HEK293 (cell line): Measurements from ENCODE around the gene TYMS.

ENCODE experiments used
- CTCF ChIA-PET: fragments of 350-600 bp; formaldehyde crosslinking; extraction: SDS; loops from one replicate; lab custom pipeline; 2021; ENCODE audit warnings: antibody characterized with exemption; lab: Yijun Ruan, JAX
- POLR2A ChIA-PET: fragments of 300-600 bp; formaldehyde crosslinking; extraction: SDS; loops from one replicate; lab custom pipeline; 2020; ENCODE audit warnings: antibody characterized with exemption, inconsistent platforms; lab: Yijun Ruan, JAX
- H3K27ac ChIP-seq: fragments of 200-500 bp; sonication (Bioruptor generic); 2 replicates; pipeline ENCODE4 v1.5.1; 2014; ENCODE audit warnings: low read depth, low read length, control low read depth, inconsistent platforms; ENCODE audit errors: extremely low read depth
- H3K36me3 ChIP-seq, 2 experiments: fragments of 200-500 bp in 1 of 2; sonication (Bioruptor generic) in 1 of 2; 1 replicate in 1 of 2; 2 replicates in 1 of 2; pipeline ENCODE4 v1.5.1; 2014 to 2017; ENCODE audit warnings: inconsistent platforms in 2 of 2, low read length in 2 of 2; ENCODE audit not compliant: control insufficient read depth in 2 of 2, insufficient read depth in 1 of 2
- H3K4me1 ChIP-seq: fragments of 200-500 bp; sonication (Bioruptor generic); 2 replicates; pipeline ENCODE4 v1.5.1; 2014; ENCODE audit warnings: mild to moderate bottlenecking, low read length, inconsistent platforms; ENCODE audit not compliant: control insufficient read depth, insufficient read depth
- H3K4me3 ChIP-seq: 2 replicates; pipeline ENCODE4 v1.5.1; 2011; ENCODE audit warnings: low read depth, mild to moderate bottlenecking, control low read depth, low read length, moderate library complexity
- H3K9me3 ChIP-seq: fragments of 200-500 bp; sonication (Bioruptor generic); 2 replicates; pipeline ENCODE4 v1.5.1; 2014; ENCODE audit warnings: low read depth, low read length, inconsistent platforms; ENCODE audit not compliant: control insufficient read depth, insufficient read depth
- HOXC10 ChIP-seq: sonication (generic); formaldehyde crosslinking; IDR thresholded peaks from 2 replicates; pipeline ENCODE4 v1.8.1; 2023; ENCODE audit warnings: mild to moderate bottlenecking, missing genetic modification reagents
- KLF7 ChIP-seq: fragments of 450-650 bp; formaldehyde crosslinking; IDR thresholded peaks from 2 replicates; pipeline ENCODE4 v1.5.1; 2016; ENCODE audit warnings: missing biosample characterization, missing genetic modification characterization, borderline replicate concordance
- MZF1 ChIP-seq: fragments of 450-650 bp; formaldehyde crosslinking; IDR thresholded peaks from 2 replicates; pipeline ENCODE4 v1.5.1; 2017; ENCODE audit warnings: missing biosample characterization, missing genetic modification characterization, borderline replicate concordance
- OVOL3 ChIP-seq: fragments of 450-650 bp; formaldehyde crosslinking; IDR thresholded peaks from 2 replicates; pipeline ENCODE4 v1.5.1; 2016; ENCODE audit warnings: missing biosample characterization, missing genetic modification characterization
- PBX3 ChIP-seq: sonication (generic); formaldehyde crosslinking; IDR thresholded peaks from 2 replicates; pipeline ENCODE4 v1.8.1; 2022; ENCODE audit warnings: mild to moderate bottlenecking, moderate library complexity, missing genetic modification reagents
- PRDM6 ChIP-seq: fragments of 450-650 bp; formaldehyde crosslinking; IDR thresholded peaks from 2 replicates; pipeline ENCODE4 v1.5.1; 2017; ENCODE audit warnings: missing biosample characterization, missing genetic modification characterization
- SP3 ChIP-seq: fragments of 450-650 bp; formaldehyde crosslinking; IDR thresholded peaks from 2 replicates; pipeline ENCODE4 v1.5.1; 2016; ENCODE audit warnings: missing biosample characterization, missing genetic modification characterization
- ZBTB1 ChIP-seq: fragments of 450-650 bp; formaldehyde crosslinking; IDR thresholded peaks from 2 replicates; pipeline ENCODE4 v1.5.1; 2016; ENCODE audit warnings: missing biosample characterization, missing genetic modification characterization
- ZBTB26 ChIP-seq: fragments of 450-650 bp; formaldehyde crosslinking; optimal IDR thresholded peaks from 2 replicates; pipeline ENCODE3; 2016; ENCODE audit warnings: missing biosample characterization, mild to moderate bottlenecking, missing genetic modification characterization
- ZBTB7A ChIP-seq: fragments of 450-650 bp; formaldehyde crosslinking; IDR thresholded peaks from 2 replicates; pipeline ENCODE4 v1.5.1; 2016; ENCODE audit warnings: low read depth, missing biosample characterization, missing genetic modification characterization
- ZBTB8A ChIP-seq: fragments of 450-650 bp; formaldehyde crosslinking; IDR thresholded peaks from 2 replicates; pipeline ENCODE4 v1.5.1; 2016; ENCODE audit warnings: missing biosample characterization, missing genetic modification characterization
- ZFP41 ChIP-seq: fragments of 450-650 bp; formaldehyde crosslinking; IDR thresholded peaks from 2 replicates; pipeline ENCODE4 v1.5.1; 2016; ENCODE audit warnings: missing biosample characterization, missing genetic modification characterization, borderline replicate concordance
- ZNF2 ChIP-seq: fragments of 450-650 bp; formaldehyde crosslinking; IDR thresholded peaks from 2 replicates; pipeline ENCODE4 v1.5.1; 2016; ENCODE audit warnings: missing biosample characterization, missing genetic modification characterization
- ZNF211 ChIP-seq: fragments of 450-650 bp; formaldehyde crosslinking; IDR thresholded peaks from 2 replicates; pipeline ENCODE4 v1.5.1; 2016; ENCODE audit warnings: low read depth, missing biosample characterization, missing genetic modification characterization
- ZNF23 ChIP-seq: fragments of 450-650 bp; formaldehyde crosslinking; IDR thresholded peaks from 2 replicates; pipeline ENCODE4 v1.5.1; 2016; ENCODE audit warnings: missing biosample characterization, missing genetic modification characterization, borderline replicate concordance
- ZNF302 ChIP-seq: fragments of 450-650 bp; formaldehyde crosslinking; IDR thresholded peaks from 2 replicates; pipeline ENCODE4 v1.5.1; 2016; ENCODE audit warnings: missing biosample characterization, missing genetic modification characterization, low read depth
- ZNF510 ChIP-seq: fragments of 450-650 bp; formaldehyde crosslinking; IDR thresholded peaks from 2 replicates; pipeline ENCODE4 v1.5.1; 2018; ENCODE audit warnings: mild to moderate bottlenecking, missing genetic modification characterization, missing biosample characterization; ENCODE audit not compliant: insufficient replicate concordance
- ZNF670 ChIP-seq: fragments of 450-650 bp; formaldehyde crosslinking; IDR thresholded peaks from 2 replicates; pipeline ENCODE4 v1.5.1; 2016; ENCODE audit warnings: missing biosample characterization, missing genetic modification characterization, low read depth
- ZSCAN4 ChIP-seq: fragments of 450-650 bp; formaldehyde crosslinking; IDR thresholded peaks from 2 replicates; pipeline ENCODE4 v1.5.1; 2017; ENCODE audit warnings: missing biosample characterization, missing genetic modification characterization
- TF ChIP-seq, protein P1 (sequence below): fragments of 450-650 bp; formaldehyde crosslinking; IDR thresholded peaks from 2 replicates; pipeline ENCODE4; 2016; ENCODE audit warnings: missing biosample characterization, missing genetic modification characterization

Gene TYMS

DNA sequence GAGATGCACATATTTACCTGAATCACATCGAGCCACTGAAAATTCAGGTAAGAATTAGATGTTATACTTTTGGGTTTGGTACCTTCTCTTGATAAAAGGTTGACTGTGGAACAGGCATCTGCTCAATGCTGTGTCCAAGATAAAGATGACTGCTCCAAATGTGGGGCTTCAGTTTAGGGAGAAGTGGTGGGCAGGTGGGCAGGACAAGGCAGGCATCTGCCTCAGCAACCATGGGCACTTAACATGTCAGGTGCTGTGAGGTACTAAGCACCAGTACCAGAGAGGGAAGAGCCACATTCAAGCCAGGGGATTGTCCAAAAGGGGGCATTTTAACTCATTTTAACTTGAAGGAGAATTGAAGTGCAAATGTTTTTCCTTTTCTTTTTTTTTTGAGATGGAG, 14.0 kb downstream of the TYMS start:
- POLR2A ChIA-PET, result interaction anchor here (0.6 to 2.5 kb wide), 4 partner anchors 10 to 159 kb away, joined by 3 to 18 read pairs (median 4); partner anchors contain the start of gene TYMS
- CTCF ChIA-PET, result interaction anchor here (0.9 to 1.0 kb wide), 4 partner anchors 8 to 74 kb away, joined by 3 to 6 read pairs (median 4); partner anchors contain the start of gene CLUL1
- Histone ChIP-seq H3K9me3 (no peaks in the 10 kb centered on the region), H3K4me3 (no peak overlapping the region), H3K4me1 (no peaks in the 10 kb centered on the region), H3K27ac (no peak overlapping the region), H3K36me3 (peaks cover 71 to 90% of the 10 kb centered on the region in 2 experiments)
- TF ChIP-seq HOXC10 (CRISPR knock-in tag), result no peak
- TF ChIP-seq PBX3 (CRISPR knock-in tag), result no peak
- TF ChIP-seq SP3 (tag by site-specific recombination), result no peak
- TF ChIP-seq ZNF23 (tag by site-specific recombination), result no peak
- no peak for TF ChIP-seq ZNF510 (tag by site-specific recombination)
- TF ChIP-seq ZBTB26 (tag by site-specific recombination), result no peak
- TF ChIP-seq PRDM6 (tag by site-specific recombination), result no peak
- TF ChIP-seq ZBTB7A (tag by site-specific recombination), result no peak
- TF ChIP-seq OVOL3 (tag by site-specific recombination), result no peak
- no peak for TF ChIP-seq ZNF211
- TF ChIP-seq ZBTB1 (tag by site-specific recombination), result no peak
- no peak for TF ChIP-seq ZBTB8A (tag by site-specific recombination)
- no peak for TF ChIP-seq MZF1 (tag by site-specific recombination)
- TF ChIP-seq ZNF302 (tag by site-specific recombination), result no peak
- no peak for TF ChIP-seq KLF7 (tag by site-specific recombination)
- TF ChIP-seq ZFP41 (tag by site-specific recombination), result no peak
- no peak for TF ChIP-seq ZNF670 (tag by site-specific recombination)
- no peak for TF ChIP-seq ZSCAN4 (tag by site-specific recombination)
- TF ChIP-seq ZNF2, result no peak
- TF ChIP-seq, protein P1, sequence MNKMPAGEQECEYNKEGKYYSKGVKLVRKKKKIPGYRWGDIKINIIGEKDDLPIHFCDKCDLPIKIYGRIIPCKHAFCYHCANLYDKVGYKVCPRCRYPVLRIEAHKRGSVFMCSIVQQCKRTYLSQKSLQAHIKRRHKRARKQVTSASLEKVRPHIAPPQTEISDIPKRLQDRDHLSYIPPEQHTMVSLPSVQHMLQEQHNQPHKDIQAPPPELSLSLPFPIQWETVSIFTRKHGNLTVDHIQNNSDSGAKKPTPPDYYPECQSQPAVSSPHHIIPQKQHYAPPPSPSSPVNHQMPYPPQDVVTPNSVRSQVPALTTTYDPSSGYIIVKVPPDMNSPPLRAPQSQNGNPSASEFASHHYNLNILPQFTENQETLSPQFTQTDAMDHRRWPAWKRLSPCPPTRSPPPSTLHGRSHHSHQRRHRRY (tag by site-specific recombination), result no peak
